Right lobe of liver (tissue), 4 donors: ENCODE results near the gene SLC1A3.

Experiments used
- CTCF ChIP-seq, 4 donors: fragments of 200-600 bp in 3 of 4; fragments of 450-650 bp in 1 of 4; IDR thresholded peaks; one replicate each; pipeline versions ENCODE4 v1.5.1 to v1.8.0; 2016 to 2022; ENCODE audit warnings: antibody characterized with exemption in 4 of 4, mild to moderate bottlenecking in 2 of 4
- POLR2A ChIP-seq: fragments of 450-650 bp; IDR thresholded peaks from one replicate; pipeline ENCODE4 v1.6.1; 2017; ENCODE audit warnings: antibody characterized with exemption, mild to moderate bottlenecking
- donor health status: DM: no; HTN: no; CAD: no.
- donor health status: DM: no; HTN: no; CAD: no.
- donor health status: DM: no; HTN: yes; CAD: no.

DNA sequence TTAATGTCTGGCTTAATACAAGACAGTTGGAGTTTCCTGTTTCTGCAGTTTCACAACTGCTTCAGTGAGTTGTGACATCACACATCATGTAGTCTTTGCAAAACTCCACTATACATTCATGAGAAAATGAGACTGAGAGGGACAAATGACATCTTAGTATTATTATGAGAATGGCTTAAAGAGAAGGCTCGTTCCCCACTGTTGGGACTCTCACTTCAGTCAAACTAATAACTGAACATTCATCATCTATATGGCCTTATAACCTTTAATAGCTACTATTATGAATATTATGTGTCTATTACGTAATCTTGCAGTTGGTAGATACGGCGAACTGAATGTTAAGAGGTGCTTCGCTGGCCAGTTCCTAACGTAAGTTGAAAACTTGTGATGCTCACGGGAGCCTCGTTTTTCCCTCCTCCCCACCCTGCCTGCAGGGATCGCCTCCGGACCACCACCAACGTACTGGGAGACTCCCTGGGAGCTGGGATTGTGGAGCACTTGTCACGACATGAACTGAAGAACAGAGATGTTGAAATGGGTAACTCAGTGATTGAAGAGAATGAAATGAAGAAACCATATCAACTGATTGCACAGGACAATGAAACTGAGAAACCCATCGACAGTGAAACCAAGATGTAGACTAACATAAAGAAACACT is 79.4 kb downstream of the SLC1A3 start:
- TF ChIP-seq CTCF (IDR thresholded peaks at IDR 0.05) (no peak), POLR2A (no peak)
